ENCODE measurements around the gene FBLL1.

Gene FBLL1

DNA sequence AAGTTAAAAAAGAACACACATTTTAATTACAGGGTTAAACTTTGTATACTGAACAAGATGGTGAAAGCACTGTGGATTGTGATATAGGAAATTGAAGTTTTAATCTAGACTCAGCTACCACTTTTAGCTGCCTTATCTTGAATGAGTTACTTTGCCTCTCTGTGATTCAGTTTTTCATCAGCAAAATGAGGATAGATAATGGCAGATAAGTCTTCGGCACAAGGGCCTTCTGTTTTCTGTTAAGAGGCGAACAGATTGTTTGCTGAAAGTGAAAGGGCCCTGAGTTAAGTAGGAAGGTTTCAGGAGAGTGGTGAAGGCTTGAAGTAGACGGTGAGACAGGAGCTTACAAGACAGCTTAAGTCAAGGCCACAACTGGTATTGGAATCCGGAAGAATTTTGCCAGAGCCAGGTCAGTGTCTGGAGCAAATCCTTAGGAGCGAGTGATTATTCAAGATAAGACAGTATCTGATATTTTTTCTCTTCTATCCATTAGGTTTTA lies 35.0 kb upstream of the FBLL1 start:
- TF ChIP-seq, protein P1, sequence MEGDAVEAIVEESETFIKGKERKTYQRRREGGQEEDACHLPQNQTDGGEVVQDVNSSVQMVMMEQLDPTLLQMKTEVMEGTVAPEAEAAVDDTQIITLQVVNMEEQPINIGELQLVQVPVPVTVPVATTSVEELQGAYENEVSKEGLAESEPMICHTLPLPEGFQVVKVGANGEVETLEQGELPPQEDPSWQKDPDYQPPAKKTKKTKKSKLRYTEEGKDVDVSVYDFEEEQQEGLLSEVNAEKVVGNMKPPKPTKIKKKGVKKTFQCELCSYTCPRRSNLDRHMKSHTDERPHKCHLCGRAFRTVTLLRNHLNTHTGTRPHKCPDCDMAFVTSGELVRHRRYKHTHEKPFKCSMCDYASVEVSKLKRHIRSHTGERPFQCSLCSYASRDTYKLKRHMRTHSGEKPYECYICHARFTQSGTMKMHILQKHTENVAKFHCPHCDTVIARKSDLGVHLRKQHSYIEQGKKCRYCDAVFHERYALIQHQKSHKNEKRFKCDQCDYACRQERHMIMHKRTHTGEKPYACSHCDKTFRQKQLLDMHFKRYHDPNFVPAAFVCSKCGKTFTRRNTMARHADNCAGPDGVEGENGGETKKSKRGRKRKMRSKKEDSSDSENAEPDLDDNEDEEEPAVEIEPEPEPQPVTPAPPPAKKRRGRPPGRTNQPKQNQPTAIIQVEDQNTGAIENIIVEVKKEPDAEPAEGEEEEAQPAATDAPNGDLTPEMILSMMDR (IDR thresholded peaks at IDR 0.05; ENCODE audit: control insufficient read depth, insufficient read depth, low read depth, low read length, missing control alignments), result no peak
- no peak for DNase-seq (ENCODE audit: low read depth)
- H3K4me3 ChIP-seq (ENCODE audit: control insufficient read depth, low read depth, low read length), result no peak overlapping the region

DNA sequence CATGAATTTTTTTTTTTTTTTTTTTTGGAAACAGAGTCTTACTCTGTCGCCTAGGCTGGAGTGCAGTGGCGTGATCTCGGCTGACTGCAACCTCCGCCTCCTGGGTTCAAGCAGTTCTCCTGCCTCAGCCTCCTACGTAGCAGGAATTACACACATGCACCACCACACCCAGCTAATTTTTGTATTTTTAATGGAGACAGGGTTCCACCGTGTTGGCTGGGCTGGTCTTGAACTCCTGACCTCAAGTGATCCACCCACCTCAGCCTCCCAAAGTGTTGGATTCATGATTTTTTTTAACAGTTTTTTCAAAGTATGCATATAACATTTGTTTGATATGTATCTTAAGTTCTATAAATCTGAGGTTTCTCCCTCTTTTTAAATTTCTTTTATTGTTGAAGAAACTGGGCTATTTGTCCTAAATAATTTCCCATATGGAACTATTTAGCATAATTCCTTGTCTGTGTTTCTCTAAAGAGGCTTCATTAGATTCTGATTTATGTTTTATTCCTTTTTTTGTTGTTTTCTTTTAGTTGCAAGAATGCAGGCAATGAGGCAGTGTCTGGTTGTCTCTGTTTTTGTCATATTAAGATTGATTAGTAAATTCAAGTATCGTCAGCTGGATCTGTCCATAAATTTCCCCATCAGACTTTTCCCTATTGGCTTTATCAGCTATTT lies 26.4 kb upstream of the FBLL1 start:
- DNase-seq (ENCODE audit: low read depth), result no peak
- TF ChIP-seq, protein P1 (IDR thresholded peaks at IDR 0.05; ENCODE audit: control insufficient read depth, insufficient read depth, low read depth, low read length, missing control alignments), result no peak
- H3K4me3 ChIP-seq (ENCODE audit: control insufficient read depth, low read depth, low read length), result no peak overlapping the region

DNA sequence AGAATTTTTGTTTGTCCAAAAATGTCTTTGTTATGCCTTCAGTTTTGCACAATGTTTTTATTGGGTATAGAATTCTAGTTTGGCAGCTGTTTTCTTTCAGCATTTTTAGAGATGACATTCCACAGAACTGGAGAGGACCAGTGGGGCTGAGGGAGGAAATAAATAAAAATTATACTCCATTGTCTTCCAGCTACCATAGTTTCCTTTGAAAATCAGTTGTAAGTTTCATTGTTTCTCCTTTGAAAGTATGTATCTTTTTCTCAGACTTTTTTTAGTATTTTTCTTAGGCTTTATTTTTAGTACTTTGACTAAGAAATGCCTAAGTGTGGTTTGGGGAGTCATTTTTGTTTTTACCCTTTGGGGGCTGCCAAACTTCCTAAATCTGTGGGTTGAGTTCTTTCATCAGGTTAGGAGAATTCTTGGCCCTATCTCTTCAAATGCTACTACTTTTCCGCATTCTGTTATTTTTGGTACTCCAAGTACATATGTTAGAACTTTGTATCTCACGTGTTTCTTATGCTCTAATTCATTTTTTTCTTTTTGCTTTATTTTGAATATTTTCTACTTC lies 15.2 kb upstream of the FBLL1 start:
- TF ChIP-seq, protein P1 (IDR thresholded peaks at IDR 0.05; ENCODE audit: control insufficient read depth, insufficient read depth, low read depth, low read length, missing control alignments), result no peak
- no peak overlapping the region for H3K4me3 ChIP-seq (ENCODE audit: control insufficient read depth, low read depth, low read length)
- DNase-seq (ENCODE audit: low read depth), result no peak

DNA sequence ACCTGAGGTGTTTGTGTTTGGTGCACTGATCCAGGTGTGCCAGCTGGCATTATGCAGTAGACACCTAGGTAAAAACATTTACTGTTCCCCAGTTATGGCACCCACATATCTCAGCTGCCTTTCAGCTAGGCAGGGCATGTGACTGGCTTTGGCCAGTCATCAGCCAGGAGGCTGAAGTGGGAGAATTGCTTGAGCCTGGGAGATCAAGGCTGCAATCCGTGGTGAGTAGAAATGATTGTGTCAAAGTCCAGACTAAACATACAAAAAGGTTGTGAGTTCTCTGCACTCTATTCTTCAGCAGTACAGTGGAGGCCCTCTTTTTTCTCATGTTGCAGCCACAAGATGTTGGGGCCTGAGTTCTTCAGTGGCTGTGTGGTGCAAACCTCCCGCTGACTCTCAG lies 3.2 kb upstream of the FBLL1 start:
- TF ChIP-seq, protein P1 (IDR thresholded peaks at IDR 0.05; ENCODE audit: control insufficient read depth, insufficient read depth, low read depth, low read length, missing control alignments), result no peak
- no peak overlapping the region for H3K4me3 ChIP-seq (ENCODE audit: control insufficient read depth, low read depth, low read length)
- no peak for DNase-seq (ENCODE audit: low read depth)

DNA sequence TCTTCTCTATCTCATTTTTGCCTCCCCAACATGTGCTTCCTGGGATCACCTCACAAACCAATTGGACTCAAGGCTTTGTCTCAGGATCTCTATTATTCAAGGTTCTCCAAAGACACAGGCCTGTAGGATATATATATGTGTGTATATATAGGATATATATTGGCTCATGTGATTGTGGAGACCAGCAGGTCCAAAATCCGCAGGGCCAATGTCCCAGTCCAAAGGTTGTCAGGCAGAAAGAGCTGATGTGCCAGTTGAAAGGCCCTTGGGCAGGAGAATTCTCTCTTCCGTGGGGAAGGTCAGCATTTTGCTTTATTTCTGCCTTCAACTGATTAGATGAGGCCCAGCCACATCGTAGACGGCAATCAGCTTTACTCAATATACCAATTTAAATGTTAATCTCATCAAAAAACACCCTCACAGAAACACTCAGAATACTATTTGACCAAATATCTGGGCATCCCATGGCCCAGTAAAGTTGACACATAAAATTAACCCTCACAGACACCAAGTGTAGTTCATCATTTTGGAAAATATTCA lies 1.3 kb upstream of the FBLL1 start:
- TF ChIP-seq, protein P1 (IDR thresholded peaks at IDR 0.05; ENCODE audit: control insufficient read depth, insufficient read depth, low read depth, low read length, missing control alignments), result no peak
- no peak for DNase-seq (ENCODE audit: low read depth)
- no peak overlapping the region for H3K4me3 ChIP-seq (ENCODE audit: control insufficient read depth, low read depth, low read length)

DNA sequence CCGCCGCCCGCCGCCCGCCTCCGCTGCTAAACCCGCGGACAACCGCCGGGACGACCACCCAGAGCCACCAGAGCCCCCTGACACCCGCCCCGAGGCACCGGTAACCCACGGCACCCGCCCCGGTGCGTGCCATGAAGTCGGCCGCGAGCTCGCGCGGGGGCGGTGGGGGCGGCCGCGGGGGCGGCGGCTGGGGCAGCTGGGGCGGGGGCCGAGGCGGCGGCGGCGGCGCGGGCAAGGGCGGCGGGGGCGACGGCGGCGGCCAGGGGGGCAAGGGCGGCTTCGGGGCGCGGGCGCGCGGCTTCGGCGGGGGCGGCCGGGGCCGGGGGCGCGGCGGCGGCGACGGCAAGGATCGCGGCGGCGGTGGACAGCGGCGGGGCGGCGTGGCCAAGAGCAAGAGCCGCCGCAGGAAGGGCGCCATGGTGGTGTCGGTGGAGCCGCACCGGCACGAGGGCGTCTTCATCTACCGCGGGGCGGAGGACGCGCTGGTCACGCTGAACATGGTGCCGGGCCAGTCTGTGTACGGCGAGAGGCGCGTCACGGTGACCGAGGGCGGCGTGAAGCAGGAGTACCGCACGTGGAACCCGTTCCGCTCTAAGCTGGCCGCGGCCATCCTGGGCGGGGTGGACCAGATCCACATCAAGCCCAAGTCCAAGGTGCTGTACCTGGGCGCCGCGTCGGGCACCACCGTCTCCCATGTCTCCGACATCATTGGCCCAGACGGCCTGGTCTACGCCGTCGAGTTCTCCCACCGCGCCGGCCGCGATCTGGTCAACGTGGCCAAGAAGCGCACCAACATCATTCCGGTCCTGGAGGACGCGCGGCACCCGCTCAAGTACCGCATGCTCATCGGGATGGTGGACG lies 499 bp downstream of the FBLL1 start:
- DNase-seq (ENCODE audit: low read depth), result no peak
- TF ChIP-seq, protein P1 (IDR thresholded peaks at IDR 0.05; ENCODE audit: control insufficient read depth, insufficient read depth, low read depth, low read length, missing control alignments), result no peak
- peak overlapping the region; percentile 49 for H3K4me3 ChIP-seq (ENCODE audit: control insufficient read depth, low read depth, low read length)
